GM21367 (cell line): ENCODE results near the gene RARG.
A peak's percentile ranks its signal among the peaks of the same experiment; 100 is the strongest.

Experiments
- ATAC-seq: cut with Tn5 transposase; IDR thresholded peaks from one replicate; pipeline ENCODE4 v1.9.1; 2021; ENCODE audit not compliant: unreplicated experiment

Gene RARG

GRCh38 chr12:53224061-53224896 is 7.7 kb downstream of the RARG start:
- ATAC-seq = no peak

GRCh38 chr12:53223389-53224060 is 8.5 kb downstream of the RARG start:
- no peak for ATAC-seq

GRCh38 chr12:53222806-53223261 is 9.2 kb downstream of the RARG start:
- no peak for ATAC-seq

GRCh38 chr12:53222170-53222721 is 9.8 kb downstream of the RARG start:
- no peak for ATAC-seq

- peak; percentile 18 for ATAC-seq
These were observed 10.6 kb downstream of the RARG start for GRCh38 chr12:53221203-53222080.

- ATAC-seq = peak; percentile 38
These were observed 11.3 kb downstream of the RARG start for GRCh38 chr12:53220694-53221202.

GRCh38 chr12:53219956-53220693 is 11.9 kb downstream of the RARG start:
- peak; percentile 14 for ATAC-seq

- no peak for ATAC-seq
These were observed 12.6 kb downstream of the RARG start for GRCh38 chr12:53219292-53219955.

- ATAC-seq = no peak
These were observed 13.3 kb downstream of the RARG start for GRCh38 chr12:53218551-53219291.

- ATAC-seq = no peak
These were observed 14.1 kb downstream of the RARG start for GRCh38 chr12:53217931-53218307.

- no peak for ATAC-seq
These were observed 14.7 kb downstream of the RARG start for GRCh38 chr12:53217051-53217930.

GRCh38 chr12:53215497-53215896 is 16.5 kb downstream of the RARG start:
- ATAC-seq = no peak

GRCh38 chr12:53214687-53215455 is 17.1 kb downstream of the RARG start:
- no peak for ATAC-seq

GRCh38 chr12:53214221-53214620 is 17.8 kb downstream of the RARG start:
- no peak for ATAC-seq

GRCh38 chr12:53213348-53213747 is 18.7 kb downstream of the RARG start:
- ATAC-seq = no peak

GRCh38 chr12:53212931-53213330 is 19.1 kb downstream of the RARG start:
- no peak for ATAC-seq
